Fibroblast of the conjunctiva (primary cell): ENCODE data around the gene ZKSCAN5.
"Not testable (repeated sequence)": the region's sequence is repeated elsewhere in the genome, so short reads cannot be mapped to it uniquely, and the experiment has no call there.

ENCODE experiments used
- DNase-seq: peaks from one replicate; pipeline ENCODE4 v3.0.0-alpha.2; 2010; ENCODE audit warnings: low read depth

Gene ZKSCAN5

DNA sequence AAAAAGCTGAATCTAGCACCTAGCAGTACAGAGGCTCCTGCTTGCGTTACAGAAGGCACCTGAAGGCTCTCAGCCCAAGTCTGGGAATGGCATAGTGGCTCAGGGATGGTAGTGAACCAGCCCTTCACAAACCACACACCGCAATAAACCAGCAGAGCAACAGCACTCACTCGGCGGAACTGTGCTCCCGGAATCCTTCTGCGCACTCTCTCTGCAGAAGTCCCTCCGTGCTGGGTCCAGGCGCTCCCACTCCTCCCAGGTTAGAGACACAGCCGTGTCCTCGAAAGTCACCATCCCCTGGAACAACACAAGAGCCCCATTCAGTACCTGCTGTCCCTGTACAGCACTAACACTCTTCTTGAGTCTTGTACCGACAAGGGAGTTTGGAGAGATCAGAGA is 5.9 kb upstream of the ZKSCAN5 start:
- no peak for DNase-seq

DNA sequence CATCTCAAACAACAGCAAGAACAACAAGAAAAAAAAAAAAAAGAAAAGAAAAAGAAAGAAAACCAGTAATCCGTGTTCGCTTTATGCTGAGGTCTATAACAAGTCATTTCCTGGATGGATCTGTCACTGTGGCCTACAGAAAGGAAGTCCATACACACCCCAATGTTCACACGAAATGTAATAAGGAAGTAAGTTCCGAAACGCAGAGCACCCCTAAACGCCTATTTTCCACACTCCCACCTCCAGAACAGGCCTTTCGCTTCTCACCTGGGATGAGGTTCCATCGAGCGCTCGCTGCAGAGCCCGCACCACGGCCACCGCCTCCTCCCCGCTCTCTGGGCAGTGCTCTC is 5.1 kb upstream of the ZKSCAN5 start:
- no peak for DNase-seq

DNA sequence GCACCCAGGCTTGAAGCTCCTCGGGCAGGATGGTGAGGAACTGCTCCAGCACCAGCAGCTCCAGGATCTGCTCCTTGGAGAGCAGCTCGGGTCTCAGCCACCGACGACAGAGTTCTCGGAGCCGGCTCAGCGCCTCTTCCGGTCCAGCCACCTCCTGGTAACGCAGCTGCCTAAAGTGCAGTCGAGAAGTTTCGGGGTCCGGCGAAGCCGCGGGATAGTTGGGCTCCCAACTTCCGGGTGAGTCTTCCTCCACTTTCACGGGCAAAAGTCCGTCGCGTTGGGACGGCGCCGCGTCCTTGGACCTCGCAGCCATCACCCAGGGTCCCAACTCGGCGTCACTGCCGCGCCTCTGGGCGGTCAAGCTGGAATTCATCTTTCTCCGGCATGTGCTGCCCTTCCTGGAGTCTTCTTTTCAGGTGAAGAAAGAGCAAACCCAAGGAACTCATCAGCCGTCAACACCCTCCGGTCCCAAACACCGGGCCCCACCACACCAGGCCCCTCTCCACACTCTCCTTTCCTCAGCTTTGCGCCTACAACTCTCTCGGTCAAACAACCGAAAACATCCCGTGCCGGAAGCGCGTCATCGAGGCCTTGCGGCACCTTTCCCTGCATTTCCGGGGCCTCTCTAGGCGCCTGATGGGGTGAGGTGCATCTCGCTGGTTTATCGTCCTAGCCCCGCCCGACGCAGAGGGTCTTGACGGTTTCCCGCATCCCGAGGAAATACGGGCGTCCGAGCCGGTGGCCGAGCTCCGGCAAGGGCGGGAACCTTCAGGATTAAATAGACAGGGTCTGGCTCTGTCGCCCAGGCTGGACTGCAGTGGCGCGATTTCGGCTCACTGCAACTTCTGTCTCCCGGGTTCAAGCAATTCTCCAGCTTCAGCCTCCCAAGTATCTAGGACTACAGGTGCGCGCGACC is 4.5 kb upstream of the ZKSCAN5 start, which contains the start of gene ZNF394:
ZNF394 (minus strand) TSS at position 561 of the 916 bp plus-strand sequence; CDS start at position 373, 188 bp downstream.
- DNase-seq, result peak; percentile 75

DNA sequence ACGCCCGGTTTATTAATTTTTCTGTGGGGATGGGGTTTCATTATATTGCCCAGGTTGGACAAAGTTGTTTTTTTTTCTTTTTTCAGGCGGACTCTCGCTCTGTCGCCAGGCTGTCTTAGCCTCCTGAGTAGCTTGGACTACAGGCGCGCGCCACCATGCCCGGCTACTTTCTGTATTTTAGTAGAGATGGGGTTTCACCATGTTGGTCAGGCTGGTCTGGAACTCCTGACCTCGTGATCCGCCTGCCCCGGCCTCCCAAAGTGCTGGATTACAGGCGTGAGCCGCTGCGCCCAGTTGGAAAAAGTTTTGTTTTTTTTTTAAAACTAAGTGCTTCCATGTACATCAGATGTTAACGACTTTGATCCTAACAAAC is 3.8 kb upstream of the ZKSCAN5 start:
- DNase-seq, result no peak

DNA sequence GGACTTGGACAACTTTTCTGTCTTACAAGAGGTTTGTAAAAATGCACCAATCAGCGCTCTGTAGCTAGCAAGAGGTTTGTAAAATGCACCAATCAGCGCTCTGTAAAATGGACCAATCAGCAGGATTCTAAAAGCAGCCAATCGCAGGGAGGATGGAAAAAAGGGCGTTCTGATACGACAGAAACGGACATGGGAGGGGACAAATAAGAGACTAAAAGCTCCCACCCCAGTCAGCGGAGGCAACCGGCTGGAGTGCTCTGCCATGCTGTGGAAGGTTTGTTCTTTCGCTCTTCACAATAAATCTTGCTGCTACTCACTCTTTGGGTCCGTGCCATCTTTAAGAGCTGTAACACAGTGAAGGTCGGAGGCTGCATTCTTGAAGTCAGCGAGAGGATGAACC is 3.2 kb upstream of the ZKSCAN5 start:
- DNase-seq, result not testable (repeated sequence)

DNA sequence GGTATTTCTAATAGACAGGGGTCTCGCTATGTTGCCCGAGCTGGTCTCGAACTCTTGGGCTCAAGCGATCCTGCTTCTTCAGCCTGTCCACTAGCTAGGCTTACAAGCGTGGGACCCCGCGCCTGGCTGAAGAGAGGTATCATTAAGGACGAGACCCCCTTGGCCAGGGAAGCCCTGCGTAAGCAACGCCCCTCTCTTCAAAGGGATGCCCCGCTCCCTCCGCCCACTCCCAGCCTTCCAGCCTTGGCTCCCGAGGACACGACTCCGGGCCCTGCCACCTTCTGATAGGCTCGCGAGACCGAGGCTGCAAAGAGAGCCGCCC is 220 bp upstream of the ZKSCAN5 start:
- no peak for DNase-seq

DNA sequence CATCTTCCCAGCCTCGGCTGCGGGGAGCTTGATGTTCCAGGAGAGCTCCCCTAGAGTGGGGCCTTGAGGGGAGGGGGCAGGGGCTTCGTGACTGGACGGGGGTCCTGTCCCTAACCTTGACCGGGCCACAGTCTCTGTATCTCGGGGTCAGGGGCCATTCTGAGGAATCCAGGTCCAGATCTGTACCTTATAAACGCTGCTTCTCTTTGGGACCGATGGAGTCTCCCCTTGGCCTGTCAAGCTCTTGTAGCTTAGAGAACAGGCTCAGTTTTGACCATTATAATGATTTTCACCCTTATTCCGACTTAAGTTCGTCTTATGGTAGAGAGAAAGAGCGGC is 831 bp downstream of the ZKSCAN5 start:
- DNase-seq, result no peak

DNA sequence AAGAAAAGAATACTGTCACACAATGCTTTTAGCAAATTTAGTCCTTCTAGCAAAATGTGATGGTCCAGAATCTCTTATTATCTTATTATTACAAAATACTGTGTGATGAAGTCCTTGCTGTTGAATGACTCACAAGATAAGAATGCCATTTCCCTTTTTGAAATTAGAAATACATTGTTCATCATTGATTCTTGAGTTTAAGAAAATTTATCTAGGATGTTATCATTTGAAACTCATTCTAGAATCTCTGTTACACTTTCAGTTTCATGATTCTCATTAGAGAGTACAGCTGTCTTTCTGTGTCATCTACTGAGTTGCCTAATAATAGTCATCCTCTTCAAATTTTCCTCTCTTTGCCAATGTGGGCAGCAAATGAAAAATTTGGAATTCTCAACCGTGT is 9.6 kb downstream of the ZKSCAN5 start:
- no peak for DNase-seq

DNA sequence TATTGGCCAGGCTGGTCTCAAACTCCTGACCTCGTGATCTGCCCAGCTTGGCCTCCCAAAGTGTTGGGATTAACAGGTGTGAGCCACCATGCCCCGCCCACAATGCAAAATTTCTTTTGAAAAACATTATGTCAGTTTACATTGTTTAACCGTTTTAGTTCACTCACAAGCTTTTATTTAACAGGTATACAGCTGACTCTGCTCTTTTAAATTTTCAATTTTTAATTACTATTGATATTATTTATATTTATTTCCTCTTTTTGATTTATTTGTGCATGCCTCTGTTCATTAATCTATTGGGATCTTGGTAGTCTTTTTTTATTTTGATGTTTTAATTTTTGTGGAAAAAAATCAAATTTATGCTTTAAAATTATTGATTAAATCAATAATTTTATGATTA is 16.9 kb downstream of the ZKSCAN5 start:
- DNase-seq, result no peak

DNA sequence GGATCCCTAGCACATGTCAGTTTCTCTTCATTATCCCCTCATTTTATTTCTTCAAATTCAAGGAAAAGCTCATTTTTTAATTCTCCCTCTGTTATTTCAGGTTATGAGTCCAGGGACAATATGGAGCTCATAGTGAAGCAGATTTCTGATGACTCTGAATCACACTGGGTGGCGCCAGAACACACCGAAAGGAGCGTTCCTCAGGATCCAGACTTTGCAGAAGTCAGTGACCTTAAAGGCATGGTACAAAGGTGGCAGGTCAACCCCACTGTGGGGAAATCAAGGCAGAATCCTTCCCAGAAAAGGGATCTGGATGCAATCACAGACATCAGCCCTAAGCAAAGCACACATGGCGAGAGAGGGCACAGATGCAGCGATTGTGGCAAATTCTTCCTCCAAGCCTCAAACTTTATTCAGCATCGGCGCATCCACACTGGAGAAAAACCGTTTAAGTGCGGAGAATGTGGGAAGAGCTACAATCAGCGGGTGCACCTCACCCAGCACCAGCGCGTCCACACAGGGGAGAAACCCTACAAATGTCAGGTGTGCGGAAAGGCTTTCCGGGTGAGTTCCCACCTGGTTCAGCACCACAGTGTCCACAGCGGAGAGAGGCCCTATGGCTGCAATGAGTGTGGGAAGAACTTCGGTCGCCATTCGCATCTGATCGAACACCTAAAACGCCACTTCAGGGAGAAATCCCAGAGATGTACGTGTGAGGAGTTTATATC is 21.4 kb downstream of the ZKSCAN5 start:
- no peak for DNase-seq

DNA sequence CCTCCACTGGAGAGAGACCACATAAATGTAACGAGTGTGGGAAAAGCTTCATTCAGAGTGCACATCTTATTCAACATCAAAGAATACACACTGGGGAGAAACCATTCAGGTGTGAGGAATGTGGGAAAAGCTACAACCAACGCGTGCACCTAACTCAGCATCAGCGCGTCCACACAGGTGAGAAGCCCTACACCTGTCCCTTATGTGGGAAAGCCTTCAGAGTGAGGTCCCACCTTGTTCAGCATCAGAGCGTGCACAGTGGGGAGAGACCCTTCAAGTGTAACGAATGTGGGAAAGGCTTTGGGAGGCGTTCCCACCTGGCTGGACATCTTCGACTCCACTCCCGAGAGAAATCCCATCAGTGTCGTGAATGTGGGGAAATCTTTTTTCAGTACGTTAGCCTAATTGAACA is 26.9 kb downstream of the ZKSCAN5 start:
- no peak for DNase-seq

DNA sequence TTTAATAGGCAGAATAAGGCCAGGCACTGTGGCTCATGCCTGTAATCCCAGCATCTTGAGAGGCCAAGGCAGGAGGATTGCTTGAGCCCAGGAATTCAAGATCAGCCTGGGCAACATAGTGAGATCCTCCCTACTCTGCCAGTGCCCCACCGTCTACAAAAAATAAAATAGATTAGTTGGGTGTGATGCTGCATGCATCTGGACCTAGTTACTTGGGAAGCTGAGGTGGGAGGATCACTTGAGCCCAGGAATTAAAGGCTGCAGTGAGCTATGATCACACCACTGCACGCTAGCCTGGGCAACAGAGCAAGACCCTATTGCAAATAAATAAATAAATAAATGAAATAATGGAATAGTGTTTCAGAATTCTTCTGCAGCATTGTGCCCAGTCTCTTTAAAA is 31.2 kb downstream of the ZKSCAN5 start:
- DNase-seq, result no peak

DNA sequence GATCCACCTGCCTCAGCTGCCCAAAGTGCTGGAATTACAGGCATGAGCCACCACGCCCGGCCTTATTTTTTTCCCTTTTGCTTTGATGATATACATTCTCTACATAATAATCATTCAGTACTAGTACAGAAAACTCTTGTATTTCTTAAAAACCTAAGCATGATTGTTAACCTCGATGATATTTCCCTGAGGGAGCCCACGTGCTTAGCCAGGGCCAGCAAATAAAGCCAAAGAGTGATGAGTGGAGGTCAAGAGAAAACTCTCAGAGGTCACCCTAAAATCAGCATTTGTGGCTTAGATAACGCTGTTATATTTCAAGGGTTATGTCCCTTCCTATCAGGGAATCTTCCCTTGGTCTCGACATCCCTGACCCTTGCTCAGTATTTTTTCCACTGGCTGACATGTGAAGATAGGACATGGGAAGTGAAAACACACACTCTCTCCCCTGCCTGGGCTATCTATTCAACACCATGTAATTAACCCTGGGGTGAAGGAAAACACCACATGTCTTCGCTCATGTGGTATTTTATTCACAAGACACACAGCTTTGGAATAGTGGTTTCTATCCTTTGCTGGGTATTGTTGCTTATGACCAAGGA is 34.9 kb downstream of the ZKSCAN5 start:
- no peak for DNase-seq

DNA sequence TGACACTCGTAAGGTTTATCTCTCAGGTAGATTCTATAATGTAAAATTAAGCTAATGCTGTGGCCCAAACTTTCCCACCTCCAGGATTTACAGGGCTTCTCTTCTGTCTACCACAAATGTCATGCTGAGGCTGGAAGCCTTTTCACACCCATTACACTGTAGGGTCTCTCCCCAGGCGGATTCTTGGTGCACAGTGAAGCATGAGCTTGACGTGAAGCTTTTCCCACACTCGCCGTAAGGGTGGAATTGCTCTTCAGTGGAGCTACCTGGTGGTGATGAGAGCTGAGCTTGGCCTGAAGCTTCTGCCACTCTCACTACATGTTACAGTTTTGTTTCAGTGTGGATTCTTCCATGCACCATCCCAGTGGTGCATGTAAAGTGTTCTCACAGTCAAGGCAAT is 36.1 kb downstream of the ZKSCAN5 start:
- no peak for DNase-seq

DNA sequence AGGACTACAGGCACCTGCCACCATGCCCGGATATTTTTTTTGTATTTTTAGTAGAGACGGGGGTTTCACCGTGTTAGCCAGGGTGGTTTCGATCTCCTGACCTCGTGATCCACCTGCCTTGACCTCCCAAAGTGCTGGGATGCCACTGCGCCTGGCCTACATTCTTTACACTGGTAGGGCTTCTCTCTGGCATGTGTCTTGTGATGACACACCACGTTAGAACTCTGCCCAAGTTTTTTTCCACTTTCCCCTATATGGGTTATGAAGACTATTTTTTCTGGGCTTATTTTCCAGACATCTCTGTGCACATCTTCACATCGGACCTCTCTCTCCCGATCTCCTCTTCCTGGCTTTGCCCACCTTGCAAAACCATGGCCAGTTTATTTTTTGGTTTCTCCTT is 36.8 kb downstream of the ZKSCAN5 start:
- DNase-seq, result no peak

DNA sequence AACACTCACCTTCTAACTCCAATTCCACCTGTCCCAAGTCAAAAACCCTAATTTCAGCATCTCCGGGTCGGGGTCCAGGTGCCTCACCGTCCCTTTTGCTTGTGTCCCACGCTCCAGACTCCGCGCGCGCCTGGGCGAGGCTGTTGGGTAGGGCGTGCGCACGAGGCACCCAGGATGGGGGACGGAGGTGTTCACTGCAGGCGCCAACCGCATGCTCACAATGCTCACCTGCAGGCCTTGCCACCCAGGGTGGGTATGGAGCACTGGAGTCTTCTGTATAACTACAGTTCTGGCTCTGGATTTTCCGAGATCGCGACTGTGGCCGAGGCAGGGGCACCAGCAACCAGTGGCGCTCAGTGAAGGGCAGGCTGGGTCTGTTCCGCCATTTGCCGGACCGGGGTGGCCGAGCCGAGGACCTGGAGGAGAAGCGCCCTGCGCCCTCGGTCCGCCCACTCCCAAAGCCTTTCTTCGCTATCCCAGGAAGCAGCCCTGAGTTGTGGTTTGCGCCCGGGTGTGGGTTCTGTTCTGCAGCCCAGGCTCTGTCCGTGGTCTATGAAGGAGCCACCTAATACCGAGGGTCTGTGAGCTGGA is 38.7 kb downstream of the ZKSCAN5 start:
- DNase-seq, result no peak

DNA sequence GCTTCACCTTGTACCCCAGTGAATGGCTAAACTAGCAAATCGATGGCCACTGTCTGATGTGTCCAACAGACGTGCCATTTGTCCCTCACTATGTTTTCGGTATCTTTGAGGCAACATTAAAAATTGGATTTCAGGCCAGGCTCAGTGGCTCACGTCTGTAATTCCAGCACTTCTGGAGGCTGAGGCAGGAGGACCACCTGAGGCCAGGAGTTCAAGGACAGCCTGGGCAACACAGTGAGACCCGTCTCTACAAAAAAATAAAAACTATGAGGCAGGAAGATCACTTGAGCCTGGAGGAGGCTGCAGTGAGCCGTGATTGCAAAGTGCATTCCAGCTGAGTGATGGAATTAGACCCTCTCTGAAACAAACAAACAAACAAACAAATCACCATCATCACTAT is 39.5 kb downstream of the ZKSCAN5 start:
- DNase-seq, result no peak

DNA sequence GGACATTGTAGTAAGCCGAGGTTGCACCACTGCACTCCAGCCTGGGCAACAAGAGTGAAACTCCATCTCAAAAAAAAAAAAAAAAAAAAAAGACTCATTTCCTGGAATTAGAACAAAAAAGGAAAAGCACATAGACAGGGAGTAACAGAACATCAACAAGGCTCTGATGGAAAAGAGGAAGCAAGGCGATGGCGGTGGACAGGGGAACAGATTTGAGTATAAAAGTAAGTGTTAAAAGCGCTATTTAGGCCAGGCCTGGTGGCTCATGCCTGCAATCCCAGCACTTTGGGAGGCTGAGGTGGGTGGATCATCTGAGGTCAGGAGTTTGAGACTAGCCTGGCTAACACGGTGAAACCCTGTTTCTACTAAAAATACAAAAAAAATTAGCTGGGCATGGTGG is 40.8 kb downstream of the ZKSCAN5 start:
- DNase-seq, result not testable (repeated sequence)

DNA sequence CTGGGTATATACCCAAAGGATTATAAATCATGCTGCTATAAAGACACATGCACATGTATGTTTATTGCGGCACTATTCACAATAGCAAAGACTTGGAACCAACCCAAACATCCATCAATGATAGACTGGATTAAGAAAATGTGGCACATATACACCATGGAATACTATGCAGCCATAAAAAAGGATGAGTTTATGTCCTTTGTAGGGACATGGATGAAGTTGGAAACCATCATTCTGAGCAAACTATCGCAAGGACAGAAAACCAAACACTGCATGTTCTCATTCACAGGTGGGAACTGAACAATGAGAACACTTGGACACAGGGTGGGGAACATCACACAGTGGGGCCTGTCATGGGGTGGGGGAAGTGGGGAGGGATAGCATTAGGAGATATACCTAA is 45.1 kb downstream of the ZKSCAN5 start:
- DNase-seq, result not testable (repeated sequence)

DNA sequence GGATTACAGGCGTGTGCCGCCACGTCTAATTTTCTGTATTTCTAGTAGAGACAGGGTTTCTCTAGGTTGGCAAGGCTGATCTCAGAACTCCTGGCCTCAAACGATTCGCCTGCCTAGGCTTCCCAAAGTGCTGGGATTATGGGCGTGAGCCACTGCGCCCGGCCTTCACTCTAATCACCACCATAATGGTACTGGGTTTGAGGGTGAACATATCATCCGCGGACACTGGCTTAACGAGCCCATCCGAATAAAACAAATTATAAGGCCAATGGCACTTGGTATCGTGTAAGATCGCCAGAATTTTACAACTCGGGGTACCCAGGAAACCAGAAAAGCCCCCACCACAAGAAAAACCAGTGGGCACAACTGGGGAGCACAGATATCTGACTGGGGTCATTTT is 46.9 kb downstream of the ZKSCAN5 start:
- no peak for DNase-seq

DNA sequence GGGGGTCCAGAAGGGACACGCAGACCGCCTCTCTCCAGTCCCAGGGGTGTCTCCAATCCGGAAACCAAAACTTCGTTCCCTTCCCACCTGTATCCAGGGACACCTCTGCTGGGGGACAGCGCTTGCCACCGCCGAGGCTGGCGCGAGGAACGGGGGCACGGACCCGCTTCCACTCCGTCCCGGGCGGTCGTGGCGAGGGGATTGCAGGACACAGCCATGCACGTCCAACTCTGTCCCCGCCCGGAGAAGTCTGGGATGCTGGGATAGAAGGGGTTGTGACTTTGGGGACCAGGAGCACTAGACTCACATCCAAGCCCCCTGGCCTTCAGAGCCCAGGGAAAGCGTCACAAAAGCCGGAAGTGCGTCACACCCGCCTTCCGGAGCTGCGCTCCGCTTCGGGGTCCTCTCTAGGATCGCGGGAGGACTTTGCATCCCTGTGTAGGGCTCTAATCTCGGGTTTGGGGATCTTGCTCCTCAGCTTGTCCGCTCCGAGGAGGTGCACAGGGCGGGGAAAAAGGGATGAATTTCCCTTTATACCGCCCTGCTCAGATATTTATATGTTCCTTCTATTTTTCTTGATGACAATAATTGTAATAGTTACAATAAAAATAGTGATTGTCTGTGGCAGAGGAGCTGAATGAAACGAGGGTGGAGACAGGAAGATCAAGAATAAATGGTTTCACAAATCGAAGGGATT is 47.5 kb downstream of the ZKSCAN5 start, which contains the start of gene FAM200A:
FAM200A (minus strand) TSS at position 348 of the 697 bp plus-strand sequence. CDS start 3,707 bp downstream, outside the sequence.
- peak; percentile 61 for DNase-seq

DNA sequence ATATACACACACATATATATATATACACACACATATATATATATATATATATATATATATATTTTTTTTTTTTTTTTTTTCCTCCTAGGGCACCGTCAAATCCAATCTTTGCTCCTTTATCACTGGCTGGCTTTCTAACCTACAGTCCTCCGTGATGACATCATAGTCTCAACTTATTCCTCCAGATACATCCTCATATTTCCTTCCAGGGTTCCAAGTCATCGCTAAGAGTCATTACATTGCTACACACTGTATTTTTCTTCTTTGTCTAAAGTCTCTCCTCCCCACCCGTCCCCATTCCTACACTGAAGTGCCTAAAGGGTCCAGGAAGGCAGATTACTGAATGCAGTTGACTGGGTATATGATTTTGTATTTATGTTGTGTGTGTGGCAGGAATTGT is 48.6 kb downstream of the ZKSCAN5 start:
- DNase-seq, result no peak
